Right lobe of liver (tissue), 6 donors: ENCODE results near the gene SLC29A2. TPM values are rescaled to one million over a fixed set of nuclear protein-coding genes. Genes with fewer than 3 reads are reported as not detected.

Experiments
- ATAC-seq, 4 donors: fragments of 200-7000 bp; cut with Tn5 transposase; one replicate each; pipeline ENCODE4 v1.9.1; 2020; ENCODE audit warnings: mild to moderate bottlenecking in 4 of 4, moderate library complexity in 4 of 4
- DNase-seq, 3 donors: peaks; one replicate each; pipeline ENCODE4 v3.0.0-alpha.2; 2020
- H3K27ac ChIP-seq, 3 donors: fragments of 200-600 bp; one replicate each; pipeline ENCODE4 v1.8.0; 2022
- H3K27me3 ChIP-seq, 2 donors: fragments of 200-600 bp; one replicate each; pipeline ENCODE4 v1.8.0; 2022
- H3K36me3 ChIP-seq, 4 donors: fragments of 200-600 bp; sonication (generic) in 1 of 4; one replicate each; pipeline versions ENCODE4 v1.5.1 to v1.8.0; 2017 to 2022; ENCODE audit warnings: control low read depth in 1 of 4
- H3K4me1 ChIP-seq, 4 donors: fragments of 200-600 bp; sonication (generic) in 1 of 4; one replicate each; pipeline versions ENCODE4 v1.5.1 to v1.8.0; 2017 to 2022; ENCODE audit warnings: control low read depth in 1 of 4
- H3K4me3 ChIP-seq, 3 donors: fragments of 200-600 bp; one replicate each; pipeline ENCODE4 v1.8.0; 2022
- H3K9me3 ChIP-seq, 4 donors: fragments of 200-600 bp; sonication (generic) in 1 of 4; one replicate each; pipeline versions ENCODE4 v1.5.1 to v1.8.0; 2017 to 2022; ENCODE audit warnings: control low read depth in 1 of 4
- POLR2A ChIP-seq: fragments of 450-650 bp; IDR thresholded peaks from one replicate; pipeline ENCODE4 v1.6.1; 2017; ENCODE audit warnings: antibody characterized with exemption, mild to moderate bottlenecking
- WGBS: methylation state at CpG from one replicate; pipeline ENCODE4 v1.1.6; 2018; ENCODE audit warnings: low coverage, low lambda C conversion rate; ENCODE audit not compliant: insufficient coverage; ENCODE audit errors: missing lambda C conversion rate; 5-methylcytosine and 5-hydroxymethylcytosine counted together
- intact Hi-C, 2 donors: fragments of 100-400 bp; cut with DNase I; formaldehyde crosslinking; loops; one replicate each; pipeline versions ENCODE4 v1.11.2 to v1.14.1; 2022
- small RNA-seq, 2 experiments: library from RNA; depleted of rRNA; stranded (forward); fragments of <200 nt; gene quantifications; one replicate each; pipeline ENCODE3, GENCODE V24; 2016
- total RNA-seq, 6 experiments: library from RNA; depleted of rRNA in 2 of 6; stranded (reverse); fragments of >200 nt in 2 of 6; fragmentation: NEBNext Ultra II Directional in 3 of 6; extraction: Animal tissue kit (Norgen Biotek cat#: 25700) in 3 of 6; gene quantifications; one replicate each; pipeline versions ENCODE4 v1.1.0 to v1.2.4, GENCODE V29; 2016 to 2023
- TF ChIP-seq, protein P1 (sequence below), 4 donors: fragments of 200-600 bp in 3 of 4; fragments of 450-650 bp in 1 of 4; IDR thresholded peaks; one replicate each; pipeline versions ENCODE4 v1.5.1 to v1.8.0; 2016 to 2022; ENCODE audit warnings: antibody characterized with exemption in 4 of 4, mild to moderate bottlenecking in 2 of 4
- donor health status: DM: no; HTN: yes; CAD: no.
- donor health status: DM: no; HTN: no; CAD: no.
- donor health status: DM: no; HTN: no; CAD: no.
- donor health status: DM: no; HTN: yes; CAD: no.
- donor health status: DM: no; HTN: yes; CAD: no.

SLC29A2 gene
- total RNA-seq, 6 experiments from 2014 or later = 0.35 to 2.2 (median 1.1) TPM

DNA sequence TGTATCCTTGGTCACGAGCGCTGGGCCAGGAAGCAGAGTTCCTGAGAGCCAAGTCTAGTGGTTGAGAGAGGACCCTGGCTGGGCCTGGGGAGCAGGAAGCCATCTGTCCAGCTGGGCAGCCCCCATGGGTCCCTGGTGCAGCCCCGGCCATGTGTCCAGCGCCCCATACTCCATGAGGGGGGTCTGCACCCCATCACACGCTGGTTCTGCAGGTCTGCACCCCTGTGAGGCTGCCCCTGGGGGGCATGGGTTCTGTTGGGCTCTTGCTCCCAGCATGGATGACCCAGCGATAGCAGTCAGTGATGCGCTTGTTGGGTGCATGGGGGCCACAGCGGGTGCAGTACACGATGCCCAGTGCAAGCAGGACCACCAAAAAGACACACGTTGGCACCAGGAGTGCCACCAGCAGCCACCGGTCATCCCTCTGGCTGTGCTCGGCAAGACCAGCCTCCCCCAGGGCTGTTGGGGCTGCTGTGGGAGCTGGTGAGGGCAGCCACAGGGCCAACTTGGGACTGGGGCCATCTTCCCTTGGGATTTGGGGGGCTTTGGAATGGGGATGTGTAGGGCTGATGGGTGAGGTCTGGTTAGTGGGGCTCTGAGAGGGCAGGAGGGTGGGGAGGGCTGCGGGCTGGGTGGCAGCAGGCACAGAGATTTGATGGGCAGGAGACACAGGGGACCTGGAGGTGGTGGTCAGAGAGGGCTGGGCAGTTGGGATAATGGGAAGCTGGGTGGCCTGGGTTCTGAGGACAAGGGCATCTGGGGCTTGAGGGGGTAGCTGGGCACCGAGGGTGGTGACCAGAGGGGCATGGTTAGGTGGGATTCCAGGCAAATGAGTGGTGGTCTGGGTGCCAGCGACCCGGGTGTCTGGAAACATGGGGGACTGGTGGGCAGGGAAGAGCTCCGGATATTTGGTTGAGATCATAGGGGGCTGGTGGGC is 56.7 kb downstream of the SLC29A2 start:
- H3K9me3 ChIP-seq = no peaks in the 10 kb centered on the region
- no peaks in the 10 kb centered on the region for H3K36me3 ChIP-seq
- TF ChIP-seq, protein P1, sequence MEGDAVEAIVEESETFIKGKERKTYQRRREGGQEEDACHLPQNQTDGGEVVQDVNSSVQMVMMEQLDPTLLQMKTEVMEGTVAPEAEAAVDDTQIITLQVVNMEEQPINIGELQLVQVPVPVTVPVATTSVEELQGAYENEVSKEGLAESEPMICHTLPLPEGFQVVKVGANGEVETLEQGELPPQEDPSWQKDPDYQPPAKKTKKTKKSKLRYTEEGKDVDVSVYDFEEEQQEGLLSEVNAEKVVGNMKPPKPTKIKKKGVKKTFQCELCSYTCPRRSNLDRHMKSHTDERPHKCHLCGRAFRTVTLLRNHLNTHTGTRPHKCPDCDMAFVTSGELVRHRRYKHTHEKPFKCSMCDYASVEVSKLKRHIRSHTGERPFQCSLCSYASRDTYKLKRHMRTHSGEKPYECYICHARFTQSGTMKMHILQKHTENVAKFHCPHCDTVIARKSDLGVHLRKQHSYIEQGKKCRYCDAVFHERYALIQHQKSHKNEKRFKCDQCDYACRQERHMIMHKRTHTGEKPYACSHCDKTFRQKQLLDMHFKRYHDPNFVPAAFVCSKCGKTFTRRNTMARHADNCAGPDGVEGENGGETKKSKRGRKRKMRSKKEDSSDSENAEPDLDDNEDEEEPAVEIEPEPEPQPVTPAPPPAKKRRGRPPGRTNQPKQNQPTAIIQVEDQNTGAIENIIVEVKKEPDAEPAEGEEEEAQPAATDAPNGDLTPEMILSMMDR (IDR thresholded peaks at IDR 0.05) = no peak
- no peak for TF ChIP-seq POLR2A
- H3K4me3 ChIP-seq = no peak overlapping the region
- H3K27ac ChIP-seq = no peak overlapping the region
- H3K27me3 ChIP-seq = no peaks in the 10 kb centered on the region
- no peak for ATAC-seq
- intact Hi-C loops = no loop called here
- DNase-seq = no peak
- peaks cover 0 to 18% (median 8%) of the 10 kb centered on the region in 4 donors for H3K4me1 ChIP-seq
- 85% methylated on average over 4 of the region's 17 CpGs for WGBS

DNA sequence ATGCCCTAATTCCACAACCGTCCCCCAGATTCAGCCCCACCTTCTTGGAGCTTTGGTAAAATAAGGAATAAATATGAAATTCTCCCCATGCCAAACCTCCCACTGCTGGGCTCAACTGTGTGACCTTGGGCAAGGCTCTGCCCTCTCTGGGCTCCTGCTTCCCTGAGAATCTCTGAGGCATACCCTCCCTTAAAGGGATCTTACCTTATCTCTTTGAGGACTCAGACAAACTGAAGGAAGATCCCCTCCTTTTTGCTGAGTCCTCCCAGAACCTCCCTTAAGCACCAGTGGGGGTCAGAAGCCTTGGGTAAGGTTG is 57.4 kb downstream of the SLC29A2 start:
- no peaks in the 10 kb centered on the region for H3K36me3 ChIP-seq
- intact Hi-C loops = no loop called here
- H3K9me3 ChIP-seq = no peaks in the 10 kb centered on the region
- no peaks in the 10 kb centered on the region for H3K27me3 ChIP-seq
- H3K4me1 ChIP-seq = peaks cover 0 to 18% (median 8%) of the 10 kb centered on the region in 4 donors
- WGBS = 80% methylated on average over 1 of the region's 1 CpG
- no peak overlapping the region for H3K4me3 ChIP-seq
- no peak overlapping the region for H3K27ac ChIP-seq
- no peak for ATAC-seq
- DNase-seq = no peak
- no peak for TF ChIP-seq POLR2A

GRCh38 chr11:66313321-66314185 is 58.0 kb downstream of the SLC29A2 start:
- H3K27me3 ChIP-seq = no peaks in the 10 kb centered on the region
- DNase-seq = peak in 1 of 3 donors; percentile 64
- intact Hi-C loops = no loop called here

GRCh38 chr11:66312549-66313320 is 58.8 kb downstream of the SLC29A2 start:
- Histone ChIP-seq H3K9me3 (no peaks in the 10 kb centered on the region), H3K4me1 (peaks cover 0 to 9% (median 3%) of the 10 kb centered on the region in 4 donors), H3K4me3 (peak overlapping the region; percentile 46 to 53 (median 52)), H3K27ac (peak overlapping the region; percentile 57 to 78 (median 72)), H3K27me3 (no peaks in the 10 kb centered on the region), H3K36me3 (no peaks in the 10 kb centered on the region)
- TF ChIP-seq, protein P1 (IDR thresholded peaks at IDR 0.05) = no peak
- TF ChIP-seq POLR2A = peak; percentile 28
- ATAC-seq (peak; percentile 82 to 88 (median 85)), DNase-seq (peak; percentile 99)
- 36% methylated on average over 8 of the region's 52 CpGs for WGBS
- intact Hi-C loops = no loop called here

More at GRCh38 chr11:66313321-66314185, 58.0 kb downstream of the SLC29A2 start:
- Histone ChIP-seq H3K4me3 (peak overlapping the region; percentile 5 to 36 (median 31)), H3K27ac (peak overlapping the region; percentile 6 to 72 (median 57)), H3K4me1 (peaks cover 0 to 15% (median 7%) of the 10 kb centered on the region in 4 donors), H3K36me3 (no peaks in the 10 kb centered on the region), H3K9me3 (no peaks in the 10 kb centered on the region)
- 46% methylated on average over 7 of the region's 38 CpGs for WGBS
- ATAC-seq = no peak
- no peak for TF ChIP-seq POLR2A
- TF ChIP-seq, protein P1 (IDR thresholded peaks at IDR 0.05) = no peak

Small RNA genes within 50 kb of the gene (small RNA-seq; reads per million reads assigned to genes)
- gene RF00017 (0 reads per million in 2 experiments), gene RNU1-84P (0 reads per million in 2 experiments)

Other genes with a start within 250 kb of the SLC29A2 start
- 10 to 100 TPM in 1 of 6 experiments, 1 to 10 TPM in 5; 3.8 to 11.5 (median 6.3) TPM for gene KLC2, start 114.1 kb downstream of the SLC29A2 start, total RNA-seq
- 10 to 100 TPM; 52.3 to 69.0 (median 59.6) TPM for gene RAB1B, start 103.1 kb downstream of the SLC29A2 start, total RNA-seq
- under 1 TPM in 2 of 6 experiments, not detected in 4; 0.26 to 0.51 TPM for gene CNIH2, start 93.6 kb downstream of the SLC29A2 start, total RNA-seq
- 100 to 1,000 TPM in 3 of 6 experiments, 10 to 100 TPM in 3; 75.0 to 170 (median 97.9) TPM for gene YIF1A, start 82.6 kb downstream of the SLC29A2 start, total RNA-seq
- under 1 TPM in 4 of 6 experiments, not detected in 2; 0.13 to 0.86 (median 0.45) TPM for gene TMEM151A, start 79.9 kb downstream of the SLC29A2 start, total RNA-seq
- gene CD248, start 54.7 kb downstream of the SLC29A2 start, total RNA-seq = 1 to 10 TPM in 3 of 6 experiments, under 1 TPM in 3; 0.37 to 3.2 (median 0.94) TPM
- gene RIN1, start 35.3 kb downstream of the SLC29A2 start, total RNA-seq = 1 to 10 TPM in 3 of 6 experiments, under 1 TPM in 3; 0.46 to 1.8 (median 0.94) TPM
- 10 to 100 TPM in 5 of 6 experiments, 1 to 10 TPM in 1; 8.2 to 31.9 (median 12.1) TPM for gene BRMS1, start 26.7 kb downstream of the SLC29A2 start, total RNA-seq
- gene B4GAT1, start 24.1 kb downstream of the SLC29A2 start, total RNA-seq = 10 to 100 TPM in 5 of 6 experiments, 1 to 10 TPM in 1; 6.3 to 25.4 (median 15.6) TPM
- gene NPAS4, start 49.3 kb upstream of the SLC29A2 start, total RNA-seq = not detected
- 10 to 100 TPM; 17.6 to 34.1 (median 28.6) TPM for gene MRPL11, start 67.1 kb upstream of the SLC29A2 start, total RNA-seq
- 1 to 10 TPM; 2.0 to 5.3 (median 3.2) TPM for gene PELI3, start 95.1 kb upstream of the SLC29A2 start, total RNA-seq
- 10 to 100 TPM; 18.0 to 25.6 (median 22.0) TPM for gene DPP3, start 108.7 kb upstream of the SLC29A2 start, total RNA-seq
- gene BBS1, start 138.9 kb upstream of the SLC29A2 start, total RNA-seq = 10 to 100 TPM in 4 of 6 experiments, 1 to 10 TPM in 2; 6.2 to 18.1 (median 11.2) TPM
- gene ZDHHC24, start 174.3 kb upstream of the SLC29A2 start, total RNA-seq = 10 to 100 TPM in 1 of 6 experiments, 1 to 10 TPM in 5; 3.6 to 15.5 (median 5.8) TPM
- gene ACTN3, start 175.1 kb upstream of the SLC29A2 start, total RNA-seq = not detected
- 10 to 100 TPM; 35.3 to 54.4 (median 44.7) TPM for gene CTSF, start 196.8 kb upstream of the SLC29A2 start, total RNA-seq
- under 1 TPM in 5 of 6 experiments, not detected in 1; 0.07 to 0.37 (median 0.12) TPM for gene CCDC87, start 221.3 kb upstream of the SLC29A2 start, total RNA-seq
- 10 to 100 TPM; 22.6 to 54.2 (median 34.3) TPM for gene CCS, start 221.4 kb upstream of the SLC29A2 start, total RNA-seq
- 10 to 100 TPM; 25.1 to 63.7 (median 27.4) TPM for gene RBM14, start 244.9 kb upstream of the SLC29A2 start, total RNA-seq